Lower lobe of right lung (tissue), 2 donors: ENCODE results near the gene QSOX1. TPM values are rescaled to one million over a fixed set of nuclear protein-coding genes. Genes with fewer than 3 reads are reported as not detected.
A peak's percentile ranks its signal among the peaks of the same experiment; 100 is the strongest.

Experiments used
- ATAC-seq, 2 donors: fragments of 200-7000 bp; cut with Tn5 transposase; one replicate each; pipeline ENCODE4 v1.9.1; 2020 to 2022; ENCODE audit warnings: mild to moderate bottlenecking in 2 of 2, moderate library complexity in 2 of 2
- DNase-seq: peaks from one replicate; pipeline ENCODE4 v3.0.0-alpha.2; 2020
- H3K27ac ChIP-seq: fragments of 200-600 bp; one replicate; pipeline ENCODE4 v1.8.0; 2022
- H3K27me3 ChIP-seq: fragments of 200-600 bp; one replicate; pipeline ENCODE4 v1.8.0; 2022; ENCODE audit warnings: low read depth
- H3K36me3 ChIP-seq: fragments of 200-600 bp; one replicate; pipeline ENCODE4 v1.8.0; 2022; ENCODE audit warnings: mild to moderate bottlenecking
- H3K4me1 ChIP-seq: fragments of 200-600 bp; one replicate; pipeline ENCODE4 v1.8.0; 2022
- H3K4me3 ChIP-seq: fragments of 200-600 bp; one replicate; pipeline ENCODE4 v1.8.0; 2022; ENCODE audit warnings: mild to moderate bottlenecking
- H3K9me3 ChIP-seq: fragments of 200-600 bp; one replicate; pipeline ENCODE4 v1.8.0; 2022
- intact Hi-C: fragments of 100-400 bp; cut with DNase I; formaldehyde crosslinking; loops from one replicate; pipeline ENCODE4 v1.11.0; 2022
- total RNA-seq: library from RNA; stranded (reverse); fragmentation: NEBNext Ultra II Directional; extraction: Animal tissue kit (Norgen Biotek cat#: 25700); gene quantifications from one replicate; pipeline ENCODE4 v1.2.1, GENCODE V29; 2021
- TF ChIP-seq, protein P1 (sequence below): fragments of 200-600 bp; IDR thresholded peaks from one replicate; pipeline ENCODE4 v1.8.0; 2022; ENCODE audit warnings: antibody characterized with exemption, mild to moderate bottlenecking
- donor health status: DM: no; HTN: yes; CAD: no; lungs with severe emphysema.

QSOX1 gene
- total RNA-seq, 1 donor from 2014 or later = 241 TPM

GRCh38 chr1:180176965-180177364 is 22.3 kb downstream of the QSOX1 start:
- Histone ChIP-seq H3K27me3 (no peaks in the 10 kb centered on the region), H3K27ac (no peak overlapping the region), H3K4me1 (peaks cover 16% of the 10 kb centered on the region), H3K9me3 (no peaks in the 10 kb centered on the region), H3K4me3 (no peak overlapping the region), H3K36me3 (peaks cover 34% of the 10 kb centered on the region)
- ATAC-seq (no peak), DNase-seq (peak; percentile 13)
- TF ChIP-seq, protein P1, sequence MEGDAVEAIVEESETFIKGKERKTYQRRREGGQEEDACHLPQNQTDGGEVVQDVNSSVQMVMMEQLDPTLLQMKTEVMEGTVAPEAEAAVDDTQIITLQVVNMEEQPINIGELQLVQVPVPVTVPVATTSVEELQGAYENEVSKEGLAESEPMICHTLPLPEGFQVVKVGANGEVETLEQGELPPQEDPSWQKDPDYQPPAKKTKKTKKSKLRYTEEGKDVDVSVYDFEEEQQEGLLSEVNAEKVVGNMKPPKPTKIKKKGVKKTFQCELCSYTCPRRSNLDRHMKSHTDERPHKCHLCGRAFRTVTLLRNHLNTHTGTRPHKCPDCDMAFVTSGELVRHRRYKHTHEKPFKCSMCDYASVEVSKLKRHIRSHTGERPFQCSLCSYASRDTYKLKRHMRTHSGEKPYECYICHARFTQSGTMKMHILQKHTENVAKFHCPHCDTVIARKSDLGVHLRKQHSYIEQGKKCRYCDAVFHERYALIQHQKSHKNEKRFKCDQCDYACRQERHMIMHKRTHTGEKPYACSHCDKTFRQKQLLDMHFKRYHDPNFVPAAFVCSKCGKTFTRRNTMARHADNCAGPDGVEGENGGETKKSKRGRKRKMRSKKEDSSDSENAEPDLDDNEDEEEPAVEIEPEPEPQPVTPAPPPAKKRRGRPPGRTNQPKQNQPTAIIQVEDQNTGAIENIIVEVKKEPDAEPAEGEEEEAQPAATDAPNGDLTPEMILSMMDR = no peak
- intact Hi-C loops = loop anchor here (10.0 kb wide), 1 partner anchor 82 kb away; no protein-coding TSS in a partner anchor

DNA sequence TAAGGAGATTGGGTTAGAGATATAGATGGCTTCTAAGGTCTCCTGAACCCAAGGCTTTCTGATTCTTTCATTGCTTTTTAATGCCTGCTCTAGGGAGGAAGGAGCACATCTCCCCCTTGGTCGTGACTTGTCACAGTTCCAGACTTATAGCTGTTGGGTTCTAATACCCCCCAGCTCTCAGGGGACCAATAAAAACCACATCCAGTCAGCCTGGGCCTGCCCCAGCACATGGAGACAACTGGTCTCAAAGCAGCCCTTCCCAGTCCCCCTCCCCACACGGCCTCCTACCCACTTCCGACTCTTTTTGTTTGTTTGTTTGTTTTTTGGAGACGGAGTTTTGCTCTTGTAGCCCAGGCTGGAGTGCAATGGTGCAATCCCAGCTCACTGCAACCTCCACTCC is 23.3 kb downstream of the QSOX1 start:
- no peaks in the 10 kb centered on the region for H3K27me3 ChIP-seq
- no peak overlapping the region for H3K27ac ChIP-seq
- TF ChIP-seq, protein P1 = no peak
- H3K4me1 ChIP-seq = peaks cover 16% of the 10 kb centered on the region
- H3K4me3 ChIP-seq = no peak overlapping the region
- no peaks in the 10 kb centered on the region for H3K9me3 ChIP-seq
- H3K36me3 ChIP-seq = peaks cover 44% of the 10 kb centered on the region
- no peak for ATAC-seq
- intact Hi-C loops = loop anchor here (10.0 kb wide), 1 partner anchor 83 kb away; no protein-coding TSS in a partner anchor
- DNase-seq = peak; percentile 35

GRCh38 chr1:180178511-180179161 is 24.0 kb downstream of the QSOX1 start:
- no peak overlapping the region for H3K27ac ChIP-seq
- peaks cover 51% of the 10 kb centered on the region for H3K36me3 ChIP-seq
- intact Hi-C loops = loop anchor here (10.0 kb wide), 1 partner anchor 84 kb away; no protein-coding TSS in a partner anchor
- H3K4me3 ChIP-seq = no peak overlapping the region
- H3K9me3 ChIP-seq = no peaks in the 10 kb centered on the region
- H3K4me1 ChIP-seq = peaks cover 9% of the 10 kb centered on the region
- TF ChIP-seq, protein P1 = peak; percentile 96
- ATAC-seq = peak; percentile 74 to 76
- H3K27me3 ChIP-seq = no peaks in the 10 kb centered on the region
- DNase-seq = peak; percentile 67

DNA sequence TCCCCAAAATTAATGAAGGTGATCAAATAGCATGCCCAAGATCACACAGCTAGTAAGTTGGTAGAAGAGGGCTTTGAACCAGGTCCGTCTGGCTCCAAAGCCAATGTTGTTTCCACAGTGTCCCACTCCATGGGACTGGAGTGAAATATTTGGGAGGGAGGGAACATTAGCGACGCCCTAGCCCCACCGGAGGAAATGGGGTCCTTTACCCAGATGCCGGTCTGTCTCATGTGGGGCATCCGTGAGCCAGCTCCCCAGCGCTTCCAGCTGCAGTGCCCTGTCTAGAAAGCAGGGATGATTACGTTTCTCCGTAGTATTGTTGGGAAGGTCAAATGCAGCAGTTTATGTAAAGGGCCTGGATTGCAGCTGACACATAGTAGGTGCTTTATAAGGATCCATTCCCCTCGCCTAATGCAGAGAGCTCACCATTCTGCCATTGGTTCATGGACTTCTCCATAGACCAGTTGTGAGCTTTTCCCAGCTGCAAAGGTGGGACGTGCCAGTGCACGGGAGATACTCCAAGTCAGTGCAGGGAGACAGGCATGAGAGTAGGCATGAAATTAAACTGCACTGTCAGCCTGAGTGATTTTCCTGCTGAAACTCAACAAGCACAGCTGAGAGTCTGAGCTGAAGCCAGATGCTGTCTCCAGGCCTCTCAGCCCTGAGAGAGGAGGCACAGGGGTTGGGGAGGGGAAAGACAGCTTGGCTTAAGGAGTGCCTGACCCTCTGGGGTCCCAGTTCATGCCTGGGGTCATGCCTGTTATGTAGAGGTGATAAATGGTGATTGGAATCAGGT is 24.7 kb downstream of the QSOX1 start:
- Histone ChIP-seq H3K4me3 (no peak overlapping the region), H3K27ac (no peak overlapping the region), H3K4me1 (peaks cover 2% of the 10 kb centered on the region), H3K27me3 (no peaks in the 10 kb centered on the region), H3K36me3 (peaks cover 58% of the 10 kb centered on the region), H3K9me3 (no peaks in the 10 kb centered on the region)
- TF ChIP-seq, protein P1 = peak; percentile 10
- no peak for ATAC-seq
- intact Hi-C loops = loop anchor here (10.0 kb wide), 1 partner anchor 85 kb away; no protein-coding TSS in a partner anchor
- DNase-seq = peak; percentile 10

DNA sequence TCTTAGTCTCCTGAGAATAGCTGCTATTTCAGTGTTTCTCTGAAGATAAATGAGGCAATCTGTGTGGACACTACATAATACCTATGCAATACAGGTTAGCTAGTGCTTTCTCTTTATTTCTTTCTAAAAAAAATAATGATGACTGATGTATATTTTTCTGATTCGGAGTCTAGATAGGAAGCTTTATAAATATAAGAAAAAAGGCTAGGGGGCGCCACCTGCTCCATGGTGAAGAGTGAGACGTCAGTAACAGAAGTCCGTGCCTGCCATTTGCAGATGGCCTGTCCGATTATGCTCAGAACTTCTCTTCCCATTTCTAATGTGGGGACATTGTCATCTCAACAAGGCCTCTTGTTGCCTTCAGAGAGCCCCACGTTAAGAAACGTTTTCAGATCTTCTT is 26.4 kb downstream of the QSOX1 start:
- ATAC-seq = no peak
- DNase-seq = peak; percentile 44
- Histone ChIP-seq H3K9me3 (no peaks in the 10 kb centered on the region), H3K27ac (no peak overlapping the region), H3K36me3 (peaks cover 75% of the 10 kb centered on the region), H3K4me1 (no peaks in the 10 kb centered on the region), H3K4me3 (no peak overlapping the region), H3K27me3 (no peaks in the 10 kb centered on the region)
- TF ChIP-seq, protein P1 = peak; percentile 32
- intact Hi-C loops = no loop called here
